Mesodermal cell (in vitro differentiated cells): ENCODE results near the gene HMGA1. TPM values are rescaled to one million over a fixed set of nuclear protein-coding genes. Genes with fewer than 3 reads are reported as not detected.

Experiments
- H3K27ac ChIP-seq: 2 replicates; pipeline ENCODE4 v1.7.0; 2013; ENCODE audit warnings: mild to moderate bottlenecking, low read depth, low read length, moderate library complexity; ENCODE audit not compliant: severe bottlenecking
- H3K36me3 ChIP-seq: 2 replicates; pipeline ENCODE4 v1.7.1; 2013; ENCODE audit warnings: mild to moderate bottlenecking, low read length, moderate library complexity; ENCODE audit not compliant: control insufficient read depth, insufficient read depth
- H3K4me1 ChIP-seq: one replicate; pipeline ENCODE4 v1.7.1; 2013; ENCODE audit warnings: mild to moderate bottlenecking, low read length; ENCODE audit not compliant: insufficient read depth, control insufficient read depth, poor library complexity, severe bottlenecking
- H3K4me3 ChIP-seq: 2 replicates; pipeline ENCODE4 v1.7.0; 2013; ENCODE audit warnings: low read length, control low read depth, mild to moderate bottlenecking; ENCODE audit not compliant: insufficient read depth, poor library complexity, severe bottlenecking; ENCODE audit errors: extremely low read depth
- H3K9me3 ChIP-seq: 2 replicates; pipeline ENCODE4 v1.7.1; 2013; ENCODE audit warnings: mild to moderate bottlenecking, low read length, moderate library complexity; ENCODE audit not compliant: control insufficient read depth
- WGBS, 2 experiments: methylation state at CpG; one replicate each; pipeline ENCODE4 v1.1.5; 2013; ENCODE audit warnings: missing lambda C conversion rate in 2 of 2; ENCODE audit not compliant: insufficient coverage in 2 of 2; 5-methylcytosine and 5-hydroxymethylcytosine counted together
- polyA plus RNA-seq, 2 experiments: library from polyadenylated mRNA; stranded (reverse); fragments of 50-300 nt; gene quantifications; one replicate each; pipeline ENCODE4 v1.2.3, GENCODE V29; 2013

Gene HMGA1
- polyA plus RNA-seq (2013, experiment 1 of 2): 1,202 TPM
- 1,112 TPM for polyA plus RNA-seq (2013, experiment 2 of 2)

- Histone ChIP-seq H3K27ac (peak within 1 kb of the TSS; percentile 98), H3K9me3 (no peaks in the 10 kb centered on the region), H3K4me1 (peaks cover 33% of the 10 kb centered on the region), H3K4me3 (peak within 1 kb of the TSS; percentile 74), H3K36me3 (peaks cover 33% of the 10 kb centered on the region)
- WGBS, 2 experiments: 0 to 1% methylated on average over 52 to 67 of the region's 91 CpGs
These were observed at the start of gene HMGA1 for GRCh38 chr6:34236443-34237315. Gene HMGA1 (plus strand): TSS chr6:34236873. CDS start chr6:34240781, 3,908 bp downstream.

- 94 to 96% methylated on average over 11 to 12 of the region's 12 CpGs for WGBS, 2 experiments
- Histone ChIP-seq H3K4me3 (no peak overlapping the region), H3K9me3 (no peaks in the 10 kb centered on the region), H3K27ac (no peak overlapping the region), H3K4me1 (no peaks in the 10 kb centered on the region), H3K36me3 (no peaks in the 10 kb centered on the region)
These were observed 46.7 kb upstream of the HMGA1 start for GRCh38 chr6:34189806-34190503.

- no peaks in the 10 kb centered on the region for H3K4me1 ChIP-seq
- no peaks in the 10 kb centered on the region for H3K9me3 ChIP-seq
- 90% methylated on average over 8 to 9 of the region's 14 CpGs for WGBS, 2 experiments
These were observed 46.1 kb upstream of the HMGA1 start for GRCh38 chr6:34190504-34191122.

GRCh38 chr6:34194772-34195171 lies 41.9 kb upstream of the HMGA1 start:
- 77 to 88% methylated on average over 3 of the region's 3 CpGs for WGBS, 2 experiments

More at GRCh38 chr6:34190504-34191122, 46.1 kb upstream of the HMGA1 start:
- Histone ChIP-seq H3K27ac (no peak overlapping the region), H3K36me3 (no peaks in the 10 kb centered on the region), H3K4me3 (no peak overlapping the region)

GRCh38 chr6:34195726-34196115 lies 41.0 kb upstream of the HMGA1 start:
- Histone ChIP-seq H3K36me3 (no peaks in the 10 kb centered on the region), H3K27ac (no peak overlapping the region), H3K4me1 (peaks cover 4% of the 10 kb centered on the region), H3K4me3 (no peak overlapping the region), H3K9me3 (no peaks in the 10 kb centered on the region)
- WGBS, 2 experiments: 77 to 87% methylated on average over 7 of the region's 7 CpGs

More at GRCh38 chr6:34194772-34195171, 41.9 kb upstream of the HMGA1 start:
- H3K4me1 ChIP-seq: peaks cover 4% of the 10 kb centered on the region
- no peak overlapping the region for H3K4me3 ChIP-seq
- no peaks in the 10 kb centered on the region for H3K36me3 ChIP-seq
- no peaks in the 10 kb centered on the region for H3K9me3 ChIP-seq
- no peak overlapping the region for H3K27ac ChIP-seq

GRCh38 chr6:34196116-34196832 lies 40.4 kb upstream of the HMGA1 start:
- 49 to 55% methylated on average over 46 to 54 of the region's 54 CpGs for WGBS, 2 experiments
- H3K4me1 ChIP-seq: peaks cover 4% of the 10 kb centered on the region
- no peak overlapping the region for H3K27ac ChIP-seq
- H3K4me3 ChIP-seq: no peak overlapping the region
- no peaks in the 10 kb centered on the region for H3K36me3 ChIP-seq
- H3K9me3 ChIP-seq: no peaks in the 10 kb centered on the region

GRCh38 chr6:34196833-34197195 lies 39.9 kb upstream of the HMGA1 start:
- H3K4me1 ChIP-seq: peaks cover 4% of the 10 kb centered on the region
- no peaks in the 10 kb centered on the region for H3K36me3 ChIP-seq
- no peak overlapping the region for H3K27ac ChIP-seq
- WGBS, 2 experiments: 95 to 100% methylated on average over 2 to 3 of the region's 10 CpGs
- no peak overlapping the region for H3K4me3 ChIP-seq
- H3K9me3 ChIP-seq: no peaks in the 10 kb centered on the region

GRCh38 chr6:34200340-34200971 lies 36.2 kb upstream of the HMGA1 start:
- H3K4me3 ChIP-seq: no peak overlapping the region
- H3K36me3 ChIP-seq: no peaks in the 10 kb centered on the region

GRCh38 chr6:34201455-34202107 lies 35.1 kb upstream of the HMGA1 start:
- no peak overlapping the region for H3K4me3 ChIP-seq
- H3K36me3 ChIP-seq: no peaks in the 10 kb centered on the region
- H3K27ac ChIP-seq: no peak overlapping the region
- H3K9me3 ChIP-seq: no peaks in the 10 kb centered on the region
- WGBS, 2 experiments: 100% methylated on average over 3 to 4 of the region's 4 CpGs
- peaks cover 1% of the 10 kb centered on the region for H3K4me1 ChIP-seq

More at GRCh38 chr6:34200340-34200971, 36.2 kb upstream of the HMGA1 start:
- no peak overlapping the region for H3K27ac ChIP-seq
- no peaks in the 10 kb centered on the region for H3K9me3 ChIP-seq
- H3K4me1 ChIP-seq: peaks cover 4% of the 10 kb centered on the region
- 88 to 89% methylated on average over 2 to 4 of the region's 5 CpGs for WGBS, 2 experiments
